ENCODE measurements around the gene SUGCT. TPM values are rescaled to one million over a fixed set of nuclear protein-coding genes. Genes with fewer than 3 reads are reported as not detected.

Gene SUGCT
- total RNA-seq, 1 experiment from 2014 or later, result 29.0 TPM

- DNase-seq (ENCODE audit: low read depth), result peak; percentile 92
Observed at GRCh38 chr7:40763319-40764287, 628.8 kb downstream of the SUGCT start.

- no peak for DNase-seq (ENCODE audit: low read depth)
Observed at GRCh38 chr7:40765639-40766038, 630.8 kb downstream of the SUGCT start.

- no peak for DNase-seq (ENCODE audit: low read depth)
Observed at GRCh38 chr7:40772096-40772495, 637.3 kb downstream of the SUGCT start.

GRCh38 chr7:40773656-40774055 is 638.9 kb downstream of the SUGCT start:
- DNase-seq (ENCODE audit: low read depth), result no peak

- no peak for DNase-seq (ENCODE audit: low read depth)
Observed at GRCh38 chr7:40775877-40776276, 641.1 kb downstream of the SUGCT start.

GRCh38 chr7:40777730-40778312 is 643.0 kb downstream of the SUGCT start:
- peak; percentile 24 for DNase-seq (ENCODE audit: low read depth)

GRCh38 chr7:40780460-40780859 is 645.7 kb downstream of the SUGCT start:
- no peak for DNase-seq (ENCODE audit: low read depth)

GRCh38 chr7:40782836-40783235 is 648.0 kb downstream of the SUGCT start:
- DNase-seq (ENCODE audit: low read depth), result peak; percentile 36

- DNase-seq (ENCODE audit: low read depth), result no peak
Observed at GRCh38 chr7:40784176-40784575, 649.4 kb downstream of the SUGCT start.

- no peak for DNase-seq (ENCODE audit: low read depth)
Observed at GRCh38 chr7:40786909-40787308, 652.1 kb downstream of the SUGCT start.

GRCh38 chr7:40793132-40793531 is 658.3 kb downstream of the SUGCT start:
- peak; percentile 86 for DNase-seq (ENCODE audit: low read depth)

- no peak for DNase-seq (ENCODE audit: low read depth)
Observed at GRCh38 chr7:40795607-40796006, 660.8 kb downstream of the SUGCT start.

- DNase-seq (ENCODE audit: low read depth), result no peak
Observed at GRCh38 chr7:40796723-40797122, 661.9 kb downstream of the SUGCT start.

- no peak for DNase-seq (ENCODE audit: low read depth)
Observed at GRCh38 chr7:40798613-40799012, 663.8 kb downstream of the SUGCT start.

GRCh38 chr7:40799493-40800403 is 664.9 kb downstream of the SUGCT start:
- no peak for DNase-seq (ENCODE audit: low read depth)

GRCh38 chr7:40800771-40801170 is 666.0 kb downstream of the SUGCT start:
- DNase-seq (ENCODE audit: low read depth), result no peak

- DNase-seq (ENCODE audit: low read depth), result peak; percentile 20
Observed at GRCh38 chr7:40802497-40802896, 667.7 kb downstream of the SUGCT start.

GRCh38 chr7:40804477-40805215 is 669.8 kb downstream of the SUGCT start:
- peak; percentile 49 for DNase-seq (ENCODE audit: low read depth)

GRCh38 chr7:40805361-40805760 is 670.6 kb downstream of the SUGCT start:
- peak; percentile 36 for DNase-seq (ENCODE audit: low read depth)

GRCh38 chr7:40808378-40808942 is 673.7 kb downstream of the SUGCT start:
- peak; percentile 100 for DNase-seq (ENCODE audit: low read depth)

GRCh38 chr7:40810274-40810673 is 675.5 kb downstream of the SUGCT start:
- peak; percentile 87 for DNase-seq (ENCODE audit: low read depth)
